ENCODE data around the gene TTN. TPM values are rescaled to one million over a fixed set of nuclear protein-coding genes. Genes with fewer than 3 reads are reported as not detected.

The TTN gene
- total and polyA plus RNA-seq, 2 of the 4 experiments (the other 2 are of a cell fraction): 0.02 to 0.18 TPM

DNA sequence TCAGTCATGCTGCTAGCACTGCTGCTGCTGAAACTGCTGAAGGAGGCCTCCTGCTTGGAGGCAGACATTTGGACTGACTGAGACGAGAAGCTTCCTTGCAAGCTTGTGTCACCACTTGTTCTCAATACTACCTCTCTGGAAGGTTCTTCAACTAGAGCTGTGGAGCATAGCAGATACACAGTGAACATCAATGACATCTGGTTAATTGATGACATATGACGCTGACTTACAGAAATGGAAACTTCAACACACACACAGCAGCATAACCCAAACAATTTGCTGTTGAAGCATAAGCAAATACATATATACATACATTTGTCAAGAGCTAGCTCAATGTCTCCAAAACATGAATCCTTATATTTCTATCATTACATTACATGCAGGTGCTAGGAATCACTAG lies 279.6 kb downstream of the TTN start:
- H3K9me3 ChIP-seq (ENCODE audit: control insufficient read depth, insufficient read depth, low read length): no peaks in the 10 kb centered on the region
- no peak overlapping the region for H3K18ac ChIP-seq (ENCODE audit: low read depth, low read length)
- no peak overlapping the region for H3K23ac ChIP-seq (ENCODE audit: low read depth, low read length)
- ChIA-PET CTCF (interaction anchor here (0.6 to 1.0 kb wide), 2 partner anchors 10 to 1675 kb away, joined by 3 read pairs; no protein-coding TSS in a partner anchor), POLR2A (ENCODE audit: unreplicated experiment) (no interaction called here)
- no peak overlapping the region for H4K91ac ChIP-seq (ENCODE audit: insufficient read depth, low read depth, low read length)
- DNase-seq (no peak), ATAC-seq (ENCODE audit: low read depth) (no peak)
- H3K4me1 ChIP-seq (ENCODE audit: control insufficient read depth, insufficient read depth, low read length): no peaks in the 10 kb centered on the region
- no peak overlapping the region for H3K56ac ChIP-seq (ENCODE audit: extremely low read depth, insufficient read depth, low read length)
- H4K20me1 ChIP-seq (ENCODE audit: insufficient read depth, low read length): no peaks in the 10 kb centered on the region
- no peak overlapping the region for H2AFZ ChIP-seq (replicated peaks; ENCODE audit: low read length, poor library complexity)
- no peak overlapping the region for H3K4me2 ChIP-seq (ENCODE audit: low read depth, low read length)
- peaks cover 15 to 47% of the 10 kb centered on the region in 2 experiments; a peak in 3 of 4 replicates for H3K79me1 ChIP-seq (ENCODE audit: low read depth in 1 of 2, low read length in 2 of 2)
- in situ Hi-C loops (cut with MboI; ENCODE audit: low sequenced_read_pairs) (no loop called here), intact Hi-C loops (cut with micrococcal nuclease) (no loop called here), dilution Hi-C loops (cut with HindIII; ENCODE audit: low sequenced_read_pairs, unreplicated experiment) (no loop called here)
- no peak overlapping the region for H2BK15ac ChIP-seq (ENCODE audit: low read depth, low read length)
- H3K27me3 ChIP-seq (ENCODE audit: control insufficient read depth, insufficient read depth, low read length): no peaks in the 10 kb centered on the region
- no peak overlapping the region for H2AK9ac ChIP-seq (replicated peaks; ENCODE audit: low read depth, low read length, poor library complexity)
- H3K27ac ChIP-seq (ENCODE audit: insufficient read depth, low read length): no peak overlapping the region
- no TSS peak for BruUV-seq (replicated peaks)
- no peak overlapping the region for H3K14ac ChIP-seq (replicated peaks; ENCODE audit: low read depth, low read length)
- H2AK5ac ChIP-seq (ENCODE audit: low read depth, low read length): no peak overlapping the region
- no peaks in the 10 kb centered on the region; the same call in 1 of the 2 replicates for H3K9me1 ChIP-seq (ENCODE audit: insufficient read depth, low read length)
- no peak overlapping the region for H2BK120ac ChIP-seq (ENCODE audit: low read depth, low read length)
- H3K9ac ChIP-seq (ENCODE audit: low read depth, low read length): no peak overlapping the region
- H3K4ac ChIP-seq (ENCODE audit: low read depth, low read length): no peak overlapping the region
- WGBS, 2 experiments (ENCODE audit: extremely low coverage in 2 of 2, insufficient read length in 1 of 2): no CpG with 5 or more reads among the region's 2 CpGs
- H2BK20ac ChIP-seq (ENCODE audit: low read depth, low read length): no peak overlapping the region
- no peak overlapping the region for H3K4me3 ChIP-seq (ENCODE audit: insufficient read depth, low read depth, low read length)
- no peak for TF ChIP-seq RAD21 (IDR thresholded peaks at IDR 0.05; ENCODE audit: low read length)
- TF ChIP-seq, protein P1, sequence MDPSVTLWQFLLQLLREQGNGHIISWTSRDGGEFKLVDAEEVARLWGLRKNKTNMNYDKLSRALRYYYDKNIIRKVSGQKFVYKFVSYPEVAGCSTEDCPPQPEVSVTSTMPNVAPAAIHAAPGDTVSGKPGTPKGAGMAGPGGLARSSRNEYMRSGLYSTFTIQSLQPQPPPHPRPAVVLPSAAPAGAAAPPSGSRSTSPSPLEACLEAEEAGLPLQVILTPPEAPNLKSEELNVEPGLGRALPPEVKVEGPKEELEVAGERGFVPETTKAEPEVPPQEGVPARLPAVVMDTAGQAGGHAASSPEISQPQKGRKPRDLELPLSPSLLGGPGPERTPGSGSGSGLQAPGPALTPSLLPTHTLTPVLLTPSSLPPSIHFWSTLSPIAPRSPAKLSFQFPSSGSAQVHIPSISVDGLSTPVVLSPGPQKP (IDR thresholded peaks at IDR 0.05; ENCODE audit: borderline replicate concordance, low read depth, low read length): no peak
- H3K36me3 ChIP-seq (ENCODE audit: control insufficient read depth, insufficient read depth, low read length): peaks cover 9% of the 10 kb centered on the region
- no peak overlapping the region for H2BK5ac ChIP-seq (ENCODE audit: low read depth, low read length, poor library complexity, severe bottlenecking)
- H4K8ac ChIP-seq (ENCODE audit: low read depth in 2 of 2, low read length in 2 of 2): no peak overlapping the region
- H4K5ac ChIP-seq (ENCODE audit: low read depth, low read length): no peak overlapping the region

Data from IMR-90 (cell line).